Measurements from ENCODE around the gene NFIX. TPM values are rescaled to one million over a fixed set of nuclear protein-coding genes. Genes with fewer than 3 reads are reported as not detected.

The NFIX gene
- total and polyA plus RNA-seq, 9 of the 15 experiments (the other 6 are each of a cell fraction or from before 2014, with no cell fraction given), result 0.28 to 26.8 (median 5.4) TPM

DNA sequence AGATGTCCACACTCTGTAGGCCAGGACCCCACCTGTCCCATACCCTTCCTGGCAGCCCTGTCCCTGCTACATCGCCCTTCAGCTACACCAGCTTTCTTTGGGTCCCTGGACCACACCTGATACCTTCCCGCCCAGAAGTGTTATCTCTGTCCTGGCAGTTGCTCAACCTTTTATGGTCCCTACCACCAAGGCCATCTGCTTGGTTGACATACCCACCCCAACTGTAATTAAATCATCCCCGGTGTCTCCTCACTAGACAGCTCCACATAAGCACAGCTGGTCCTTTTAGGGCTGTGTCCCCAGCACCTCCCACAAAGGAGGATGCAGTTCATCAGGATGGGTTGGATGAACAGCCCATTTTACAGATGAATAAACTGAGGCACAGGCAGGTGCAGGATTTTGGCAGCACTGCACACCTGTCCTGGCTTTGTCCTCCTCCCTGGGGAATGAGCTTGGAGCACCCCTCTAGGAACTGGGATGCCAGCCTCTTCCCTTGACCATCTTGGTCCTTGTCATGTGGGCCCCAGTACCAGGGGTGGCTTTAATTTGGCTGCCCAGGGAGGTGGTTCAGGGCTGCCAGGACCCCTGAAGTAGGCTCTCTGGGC, 135.7 kb downstream of the NFIX start (continued):
- TF ChIP-seq, protein P1, sequence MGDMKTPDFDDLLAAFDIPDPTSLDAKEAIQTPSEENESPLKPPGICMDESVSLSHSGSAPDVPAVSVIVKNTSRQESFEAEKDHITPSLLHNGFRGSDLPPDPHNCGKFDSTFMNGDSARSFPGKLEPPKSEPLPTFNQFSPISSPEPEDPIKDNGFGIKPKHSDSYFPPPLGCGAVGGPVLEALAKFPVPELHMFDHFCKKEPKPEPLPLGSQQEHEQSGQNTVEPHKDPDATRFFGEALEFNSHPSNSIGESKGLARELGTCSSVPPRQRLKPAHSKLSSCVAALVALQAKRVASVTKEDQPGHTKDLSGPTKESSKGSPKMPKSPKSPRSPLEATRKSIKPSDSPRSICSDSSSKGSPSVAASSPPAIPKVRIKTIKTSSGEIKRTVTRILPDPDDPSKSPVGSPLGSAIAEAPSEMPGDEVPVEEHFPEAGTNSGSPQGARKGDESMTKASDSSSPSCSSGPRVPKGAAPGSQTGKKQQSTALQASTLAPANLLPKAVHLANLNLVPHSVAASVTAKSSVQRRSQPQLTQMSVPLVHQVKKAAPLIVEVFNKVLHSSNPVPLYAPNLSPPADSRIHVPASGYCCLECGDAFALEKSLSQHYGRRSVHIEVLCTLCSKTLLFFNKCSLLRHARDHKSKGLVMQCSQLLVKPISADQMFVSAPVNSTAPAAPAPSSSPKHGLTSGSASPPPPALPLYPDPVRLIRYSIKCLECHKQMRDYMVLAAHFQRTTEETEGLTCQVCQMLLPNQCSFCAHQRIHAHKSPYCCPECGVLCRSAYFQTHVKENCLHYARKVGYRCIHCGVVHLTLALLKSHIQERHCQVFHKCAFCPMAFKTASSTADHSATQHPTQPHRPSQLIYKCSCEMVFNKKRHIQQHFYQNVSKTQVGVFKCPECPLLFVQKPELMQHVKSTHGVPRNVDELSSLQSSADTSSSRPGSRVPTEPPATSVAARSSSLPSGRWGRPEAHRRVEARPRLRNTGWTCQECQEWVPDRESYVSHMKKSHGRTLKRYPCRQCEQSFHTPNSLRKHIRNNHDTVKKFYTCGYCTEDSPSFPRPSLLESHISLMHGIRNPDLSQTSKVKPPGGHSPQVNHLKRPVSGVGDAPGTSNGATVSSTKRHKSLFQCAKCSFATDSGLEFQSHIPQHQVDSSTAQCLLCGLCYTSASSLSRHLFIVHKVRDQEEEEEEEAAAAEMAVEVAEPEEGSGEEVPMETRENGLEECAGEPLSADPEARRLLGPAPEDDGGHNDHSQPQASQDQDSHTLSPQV (IDR thresholded peaks at IDR 0.05), result no peak
- no peak for TF ChIP-seq CAMTA2 (CRISPR knock-in tag; conservative IDR thresholded peaks at IDR 0.05)
- TF ChIP-seq, protein P2, sequence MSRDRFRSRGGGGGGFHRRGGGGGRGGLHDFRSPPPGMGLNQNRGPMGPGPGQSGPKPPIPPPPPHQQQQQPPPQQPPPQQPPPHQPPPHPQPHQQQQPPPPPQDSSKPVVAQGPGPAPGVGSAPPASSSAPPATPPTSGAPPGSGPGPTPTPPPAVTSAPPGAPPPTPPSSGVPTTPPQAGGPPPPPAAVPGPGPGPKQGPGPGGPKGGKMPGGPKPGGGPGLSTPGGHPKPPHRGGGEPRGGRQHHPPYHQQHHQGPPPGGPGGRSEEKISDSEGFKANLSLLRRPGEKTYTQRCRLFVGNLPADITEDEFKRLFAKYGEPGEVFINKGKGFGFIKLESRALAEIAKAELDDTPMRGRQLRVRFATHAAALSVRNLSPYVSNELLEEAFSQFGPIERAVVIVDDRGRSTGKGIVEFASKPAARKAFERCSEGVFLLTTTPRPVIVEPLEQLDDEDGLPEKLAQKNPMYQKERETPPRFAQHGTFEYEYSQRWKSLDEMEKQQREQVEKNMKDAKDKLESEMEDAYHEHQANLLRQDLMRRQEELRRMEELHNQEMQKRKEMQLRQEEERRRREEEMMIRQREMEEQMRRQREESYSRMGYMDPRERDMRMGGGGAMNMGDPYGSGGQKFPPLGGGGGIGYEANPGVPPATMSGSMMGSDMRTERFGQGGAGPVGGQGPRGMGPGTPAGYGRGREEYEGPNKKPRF (IDR thresholded peaks at IDR 0.05; ENCODE audit: low read depth, low read length), result no peak
- TF ChIP-seq SAP30 (IDR thresholded peaks at IDR 0.05; ENCODE audit: borderline replicate concordance, insufficient read depth, low read depth, low read length, poor library complexity, severe bottlenecking), result no peak
- TF ChIP-seq, protein P3, sequence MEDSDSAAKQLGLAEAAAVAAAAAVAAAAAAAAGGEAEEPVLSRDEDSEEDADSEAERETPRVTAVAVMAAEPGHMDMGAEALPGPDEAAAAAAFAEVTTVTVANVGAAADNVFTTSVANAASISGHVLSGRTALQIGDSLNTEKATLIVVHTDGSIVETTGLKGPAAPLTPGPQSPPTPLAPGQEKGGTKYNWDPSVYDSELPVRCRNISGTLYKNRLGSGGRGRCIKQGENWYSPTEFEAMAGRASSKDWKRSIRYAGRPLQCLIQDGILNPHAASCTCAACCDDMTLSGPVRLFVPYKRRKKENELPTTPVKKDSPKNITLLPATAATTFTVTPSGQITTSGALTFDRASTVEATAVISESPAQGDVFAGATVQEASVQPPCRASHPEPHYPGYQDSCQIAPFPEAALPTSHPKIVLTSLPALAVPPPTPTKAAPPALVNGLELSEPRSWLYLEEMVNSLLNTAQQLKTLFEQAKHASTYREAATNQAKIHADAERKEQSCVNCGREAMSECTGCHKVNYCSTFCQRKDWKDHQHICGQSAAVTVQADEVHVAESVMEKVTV (CRISPR knock-in tag; IDR thresholded peaks at IDR 0.05), result no peak
- no peak for TF ChIP-seq ZBTB8A (IDR thresholded peaks at IDR 0.05; ENCODE audit: partially characterized antibody)
- no peak for TF ChIP-seq RBM22 (IDR thresholded peaks at IDR 0.05; ENCODE audit: low read depth, low read length, poor library complexity, severe bottlenecking)
- 0 out of 2 replicates have a peak, but pooled peaks have one; percentile 47 for TF ChIP-seq POLR2A (conservative IDR thresholded peaks at IDR 0.05)
- no peak for TF ChIP-seq FOXJ3 (CRISPR knock-in tag; IDR thresholded peaks at IDR 0.05)
- no peak for TF ChIP-seq PML (IDR thresholded peaks at IDR 0.05; ENCODE audit: low read length)
- TF ChIP-seq ZBTB1 (CRISPR knock-in tag; IDR thresholded peaks at IDR 0.05; ENCODE audit: borderline replicate concordance, low read depth), result no peak
- no peak for TF ChIP-seq BHLHE40 (IDR thresholded peaks at IDR 0.05; ENCODE audit: low read length)
- no peak for TF ChIP-seq ZNF143 (CRISPR knock-in tag; IDR thresholded peaks at IDR 0.05)
- TF ChIP-seq ZNF12 (CRISPR knock-in tag; IDR thresholded peaks at IDR 0.05), result no peak
- TF ChIP-seq, protein P4, sequence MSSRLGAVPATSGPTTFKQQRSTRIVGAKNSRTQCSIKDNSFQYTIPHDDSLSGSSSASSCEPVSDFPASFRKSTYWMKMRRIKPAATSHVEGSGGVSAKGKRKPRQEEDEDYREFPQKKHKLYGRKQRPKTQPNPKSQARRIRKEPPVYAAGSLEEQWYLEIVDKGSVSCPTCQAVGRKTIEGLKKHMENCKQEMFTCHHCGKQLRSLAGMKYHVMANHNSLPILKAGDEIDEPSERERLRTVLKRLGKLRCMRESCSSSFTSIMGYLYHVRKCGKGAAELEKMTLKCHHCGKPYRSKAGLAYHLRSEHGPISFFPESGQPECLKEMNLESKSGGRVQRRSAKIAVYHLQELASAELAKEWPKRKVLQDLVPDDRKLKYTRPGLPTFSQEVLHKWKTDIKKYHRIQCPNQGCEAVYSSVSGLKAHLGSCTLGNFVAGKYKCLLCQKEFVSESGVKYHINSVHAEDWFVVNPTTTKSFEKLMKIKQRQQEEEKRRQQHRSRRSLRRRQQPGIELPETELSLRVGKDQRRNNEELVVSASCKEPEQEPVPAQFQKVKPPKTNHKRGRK (tag; IDR thresholded peaks at IDR 0.05), result no peak
- TF ChIP-seq CHD4 (IDR thresholded peaks at IDR 0.05; ENCODE audit: insufficient read depth, insufficient replicate concordance, low read depth, low read length, poor library complexity, severe bottlenecking), result peak; percentile 71
- peak; percentile 92 for TF ChIP-seq RBM25 (IDR thresholded peaks at IDR 0.05; ENCODE audit: low read depth, low read length, severe bottlenecking)
